ENCODE results near the gene PHF21B.

Gene PHF21B

DNA sequence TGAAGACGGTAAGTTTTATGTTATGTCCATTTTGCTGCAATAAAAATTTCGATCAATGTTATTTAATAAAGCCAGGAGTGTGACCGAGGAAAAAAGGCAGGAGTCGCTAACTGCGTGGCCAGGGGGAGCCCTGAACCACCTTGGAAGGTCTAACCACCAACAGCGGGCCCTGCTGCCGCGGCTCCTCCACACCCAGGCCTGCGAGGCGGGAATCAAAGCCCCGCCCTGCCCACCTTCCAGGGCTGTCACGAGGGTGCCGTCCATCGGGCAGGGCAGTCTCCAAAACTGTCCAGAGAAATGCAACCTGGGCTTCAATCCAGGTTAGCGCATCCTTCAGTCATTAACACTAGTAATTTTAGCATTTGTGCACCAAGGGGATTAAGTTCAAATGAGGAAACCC is 19.0 kb downstream of the PHF21B start:
- no peak overlapping the region for H3K27ac ChIP-seq
- TF ChIP-seq, protein P1, sequence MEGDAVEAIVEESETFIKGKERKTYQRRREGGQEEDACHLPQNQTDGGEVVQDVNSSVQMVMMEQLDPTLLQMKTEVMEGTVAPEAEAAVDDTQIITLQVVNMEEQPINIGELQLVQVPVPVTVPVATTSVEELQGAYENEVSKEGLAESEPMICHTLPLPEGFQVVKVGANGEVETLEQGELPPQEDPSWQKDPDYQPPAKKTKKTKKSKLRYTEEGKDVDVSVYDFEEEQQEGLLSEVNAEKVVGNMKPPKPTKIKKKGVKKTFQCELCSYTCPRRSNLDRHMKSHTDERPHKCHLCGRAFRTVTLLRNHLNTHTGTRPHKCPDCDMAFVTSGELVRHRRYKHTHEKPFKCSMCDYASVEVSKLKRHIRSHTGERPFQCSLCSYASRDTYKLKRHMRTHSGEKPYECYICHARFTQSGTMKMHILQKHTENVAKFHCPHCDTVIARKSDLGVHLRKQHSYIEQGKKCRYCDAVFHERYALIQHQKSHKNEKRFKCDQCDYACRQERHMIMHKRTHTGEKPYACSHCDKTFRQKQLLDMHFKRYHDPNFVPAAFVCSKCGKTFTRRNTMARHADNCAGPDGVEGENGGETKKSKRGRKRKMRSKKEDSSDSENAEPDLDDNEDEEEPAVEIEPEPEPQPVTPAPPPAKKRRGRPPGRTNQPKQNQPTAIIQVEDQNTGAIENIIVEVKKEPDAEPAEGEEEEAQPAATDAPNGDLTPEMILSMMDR (conservative IDR thresholded peaks at IDR 0.05) = no peak
- TF ChIP-seq ZFX (IDR thresholded peaks at IDR 0.05) = no peak

GRCh38 chr22:44990328-44990727 is 19.5 kb downstream of the PHF21B start:
- H3K27ac ChIP-seq = no peak overlapping the region
- no peak for TF ChIP-seq ZFX (IDR thresholded peaks at IDR 0.05)
- TF ChIP-seq, protein P1 (conservative IDR thresholded peaks at IDR 0.05) = no peak

- H3K27ac ChIP-seq = no peak overlapping the region
- TF ChIP-seq ZFX (IDR thresholded peaks at IDR 0.05) = no peak
- TF ChIP-seq, protein P1 (conservative IDR thresholded peaks at IDR 0.05) = no peak
Measured at GRCh38 chr22:44988671-44989070, 21.1 kb downstream of the PHF21B start.

- TF ChIP-seq ZFX (IDR thresholded peaks at IDR 0.05) = no peak
- TF ChIP-seq, protein P1 (conservative IDR thresholded peaks at IDR 0.05) = no peak
- H3K27ac ChIP-seq = no peak overlapping the region
Measured at GRCh38 chr22:44986926-44987325, 22.9 kb downstream of the PHF21B start.

DNA sequence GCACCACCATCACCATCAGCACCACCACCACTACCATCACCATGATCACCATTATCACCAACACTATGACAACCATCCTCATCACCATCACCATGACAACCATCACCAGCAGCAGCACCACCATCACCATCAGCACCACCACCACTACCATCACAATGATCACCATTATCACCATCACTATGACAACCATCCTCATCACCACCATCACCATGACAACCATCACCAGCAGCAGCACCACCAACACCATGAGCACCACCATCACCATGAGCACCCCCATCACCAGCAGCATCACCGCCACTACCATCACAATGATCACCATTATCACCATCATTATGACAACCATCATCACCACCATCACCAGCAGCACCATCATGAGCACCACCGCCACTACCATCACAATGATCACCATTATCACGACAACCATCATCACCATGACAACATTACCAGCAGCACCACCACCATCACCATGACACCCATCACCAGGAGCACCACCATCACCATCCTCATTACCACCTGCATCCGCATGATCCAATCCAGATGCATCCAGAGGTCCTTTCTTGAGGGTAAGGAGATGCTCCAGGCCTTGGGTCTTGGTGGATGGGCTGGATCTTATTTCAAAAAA is 23.8 kb downstream of the PHF21B start:
- TF ChIP-seq ZFX (IDR thresholded peaks at IDR 0.05) = no peak
- TF ChIP-seq, protein P1 (conservative IDR thresholded peaks at IDR 0.05) = no peak
- no peak overlapping the region for H3K27ac ChIP-seq

- TF ChIP-seq, protein P1 (conservative IDR thresholded peaks at IDR 0.05) = no peak
- TF ChIP-seq ZFX (IDR thresholded peaks at IDR 0.05) = no peak
- H3K27ac ChIP-seq = no peak overlapping the region
Measured at GRCh38 chr22:44983878-44984482, 25.8 kb downstream of the PHF21B start.

DNA sequence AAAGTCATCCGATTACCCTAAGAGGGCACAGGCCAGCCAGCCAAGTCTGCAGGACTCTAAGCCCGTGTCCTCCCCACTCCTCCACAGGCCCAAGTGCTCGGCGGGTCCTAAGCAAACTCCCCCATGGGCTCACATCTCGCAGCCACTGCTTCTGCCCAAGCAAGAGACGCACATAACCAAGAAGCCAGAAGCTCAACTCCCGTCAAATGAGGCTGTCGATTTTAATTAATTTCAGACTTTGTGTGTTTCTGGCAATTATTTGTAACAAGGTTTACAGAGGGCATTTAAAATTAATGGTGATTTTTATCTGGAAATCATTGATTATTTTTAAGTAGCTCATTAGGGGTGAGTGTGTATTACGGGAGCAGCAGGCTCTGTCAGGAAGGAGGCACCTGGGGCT is 27.4 kb downstream of the PHF21B start:
- no peak overlapping the region for H3K27ac ChIP-seq
- TF ChIP-seq, protein P1 (conservative IDR thresholded peaks at IDR 0.05) = no peak
- TF ChIP-seq ZFX (IDR thresholded peaks at IDR 0.05) = no peak
